Mesodermal cell (in vitro differentiated cells): ENCODE measurements around the gene MNS1.
"Not testable (repeated sequence)": the region's sequence is repeated elsewhere in the genome, so short reads cannot be mapped to it uniquely, and the experiment has no call there.

Experiments used
- H3K27ac ChIP-seq: 2 replicates; pipeline ENCODE4 v1.7.0; 2013; ENCODE audit warnings: mild to moderate bottlenecking, low read depth, low read length, moderate library complexity; ENCODE audit not compliant: severe bottlenecking
- H3K36me3 ChIP-seq: 2 replicates; pipeline ENCODE4 v1.7.1; 2013; ENCODE audit warnings: mild to moderate bottlenecking, low read length, moderate library complexity; ENCODE audit not compliant: control insufficient read depth, insufficient read depth
- H3K4me1 ChIP-seq: one replicate; pipeline ENCODE4 v1.7.1; 2013; ENCODE audit warnings: mild to moderate bottlenecking, low read length; ENCODE audit not compliant: insufficient read depth, control insufficient read depth, poor library complexity, severe bottlenecking
- H3K4me3 ChIP-seq: 2 replicates; pipeline ENCODE4 v1.7.0; 2013; ENCODE audit warnings: low read length, control low read depth, mild to moderate bottlenecking; ENCODE audit not compliant: insufficient read depth, poor library complexity, severe bottlenecking; ENCODE audit errors: extremely low read depth
- H3K9me3 ChIP-seq: 2 replicates; pipeline ENCODE4 v1.7.1; 2013; ENCODE audit warnings: mild to moderate bottlenecking, low read length, moderate library complexity; ENCODE audit not compliant: control insufficient read depth
- WGBS, 2 experiments: methylation state at CpG; one replicate each; pipeline ENCODE4 v1.1.5; 2013; ENCODE audit warnings: missing lambda C conversion rate in 2 of 2; ENCODE audit not compliant: insufficient coverage in 2 of 2; 5-methylcytosine and 5-hydroxymethylcytosine counted together

MNS1 gene

GRCh38 chr15:56399209-56399608 lies 65.7 kb downstream of the MNS1 start:
- WGBS, 2 experiments: 87 to 94% methylated on average over 8 to 10 of the region's 11 CpGs

GRCh38 chr15:56397325-56397724 lies 67.6 kb downstream of the MNS1 start:
- H3K27ac ChIP-seq, H3K4me3 ChIP-seq, H3K36me3 ChIP-seq, H3K4me1 ChIP-seq, H3K9me3 ChIP-seq: not testable (repeated sequence)
- 96 to 97% methylated on average over 2 to 3 of the region's 3 CpGs for WGBS, 2 experiments

More at GRCh38 chr15:56399209-56399608, 65.7 kb downstream of the MNS1 start:
- H3K4me3 ChIP-seq, H3K9me3 ChIP-seq, H3K36me3 ChIP-seq, H3K4me1 ChIP-seq, H3K27ac ChIP-seq: not testable (repeated sequence)

- H3K9me3 ChIP-seq: no peaks in the 10 kb centered on the region
- no peaks in the 10 kb centered on the region for H3K36me3 ChIP-seq
- no peak overlapping the region for H3K4me3 ChIP-seq
- H3K4me1 ChIP-seq: no peaks in the 10 kb centered on the region
- no peak overlapping the region for H3K27ac ChIP-seq
- no CpG with 5 or more reads among the region's 1 CpG for WGBS, 2 experiments
Observed at GRCh38 chr15:56394909-56395308, 70.0 kb downstream of the MNS1 start.

- Histone ChIP-seq H3K27ac (no peak overlapping the region), H3K36me3 (no peaks in the 10 kb centered on the region), H3K4me3 (no peak overlapping the region), H3K4me1 (no peaks in the 10 kb centered on the region), H3K9me3 (no peaks in the 10 kb centered on the region)
- WGBS, 2 experiments: no CpG with 5 or more reads among the region's 1 CpG
Observed at GRCh38 chr15:56393277-56393676, 71.7 kb downstream of the MNS1 start.

GRCh38 chr15:56390739-56391267 lies 74.1 kb downstream of the MNS1 start:
- Histone ChIP-seq H3K27ac (no peak overlapping the region), H3K36me3 (no peaks in the 10 kb centered on the region), H3K9me3 (no peaks in the 10 kb centered on the region), H3K4me1 (no peaks in the 10 kb centered on the region), H3K4me3 (no peak overlapping the region)
- WGBS, 2 experiments: 100% methylated on average over 1 of the region's 2 CpGs

- 100% methylated on average over 1 of the region's 3 CpGs; no CpG with 5 or more reads in 1 of the 2 experiments for WGBS, 2 experiments
- no peak overlapping the region for H3K27ac ChIP-seq
- H3K4me1 ChIP-seq: no peaks in the 10 kb centered on the region
- no peaks in the 10 kb centered on the region for H3K36me3 ChIP-seq
- no peak overlapping the region for H3K4me3 ChIP-seq
- no peaks in the 10 kb centered on the region for H3K9me3 ChIP-seq
Observed at GRCh38 chr15:56385908-56386307, 79.0 kb downstream of the MNS1 start.

- Histone ChIP-seq H3K4me1 (no peaks in the 10 kb centered on the region), H3K27ac (no peak overlapping the region), H3K4me3 (no peak overlapping the region), H3K9me3 (no peaks in the 10 kb centered on the region), H3K36me3 (no peaks in the 10 kb centered on the region)
- WGBS, 2 experiments: 97% methylated on average over 3 of the region's 3 CpGs; no CpG with 5 or more reads in 1 of the 2 experiments
Observed at GRCh38 chr15:56383010-56383409, 81.9 kb downstream of the MNS1 start.
